OCI-LY1 (cell line): ENCODE results near the gene NUP210L.

ENCODE experiments used
- CTCF ChIP-seq: fragments of 200-600 bp; sonication (generic), shearing (Covaris generic); IDR thresholded peaks from 2 replicates; pipeline ENCODE4 v1.5.1; 2017; ENCODE audit warnings: mild to moderate bottlenecking, antibody characterized with exemption, low read length, moderate library complexity, mixed read lengths
- EZH2 ChIP-seq: fragments of 200-600 bp; sonication (generic), shearing (Covaris generic); IDR thresholded peaks from 2 replicates; pipeline ENCODE4 v1.8.0; 2017; ENCODE audit warnings: borderline replicate concordance, mixed run types, mild to moderate bottlenecking, antibody characterized with exemption, low read length, moderate library complexity, mixed read lengths

- TF ChIP-seq CTCF (no peak), EZH2 (no peak)
These were observed 12.6 kb upstream of the NUP210L start for GRCh38 chr1:154167461-154167860.
